HG03469 (cell line): ENCODE results near the gene TGFBRAP1.
A peak's percentile ranks its signal among the peaks of the same experiment; 100 is the strongest.

Experiments
- ATAC-seq: cut with Tn5 transposase; IDR thresholded peaks from one replicate; pipeline ENCODE4 v1.9.1; 2021; ENCODE audit warnings: mild to moderate bottlenecking, moderate library complexity, moderate number of reproducible peaks; ENCODE audit not compliant: unreplicated experiment

TGFBRAP1 gene

GRCh38 chr2:105321875-105322646 is 7.5 kb downstream of the TGFBRAP1 start:
- no peak for ATAC-seq

GRCh38 chr2:105320651-105321215 is 8.8 kb downstream of the TGFBRAP1 start:
- ATAC-seq: no peak

DNA sequence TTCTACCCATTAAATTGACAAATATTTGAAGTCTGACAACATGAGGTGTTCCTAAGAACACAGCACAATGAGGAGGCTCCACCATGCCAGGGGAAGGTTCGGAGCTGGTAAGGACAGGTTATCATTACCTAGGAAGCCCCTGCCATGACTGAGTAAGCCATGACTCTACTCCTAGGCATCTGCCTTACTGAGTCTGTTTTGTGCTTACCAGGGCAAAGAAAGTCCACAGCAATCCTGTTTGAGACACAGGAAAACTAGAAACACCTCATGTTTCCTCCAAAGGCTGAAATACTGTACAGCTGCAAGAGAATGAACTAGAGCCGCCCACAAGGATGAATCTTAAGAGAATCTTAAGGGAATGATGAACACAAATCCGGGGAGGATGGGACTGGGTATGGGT is 11.6 kb downstream of the TGFBRAP1 start:
- ATAC-seq: no peak

DNA sequence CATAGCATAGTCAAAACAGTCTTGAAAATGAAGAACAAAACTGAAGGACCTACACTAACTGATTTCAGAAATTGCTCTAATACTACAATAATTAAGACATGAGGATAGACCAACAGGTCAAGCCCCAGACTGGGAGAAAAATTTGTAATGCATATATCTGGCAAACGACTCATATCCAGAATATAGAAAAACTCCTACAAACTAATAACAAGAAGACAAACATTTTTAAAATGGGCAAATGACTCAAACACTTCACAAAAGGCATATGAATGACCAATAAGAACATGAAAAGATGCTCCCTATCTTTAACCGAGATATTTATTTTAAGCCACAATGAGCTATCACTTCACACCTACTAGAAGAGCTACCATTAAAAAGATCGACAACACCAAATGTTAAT is 14.2 kb downstream of the TGFBRAP1 start:
- ATAC-seq: peak; percentile 44

DNA sequence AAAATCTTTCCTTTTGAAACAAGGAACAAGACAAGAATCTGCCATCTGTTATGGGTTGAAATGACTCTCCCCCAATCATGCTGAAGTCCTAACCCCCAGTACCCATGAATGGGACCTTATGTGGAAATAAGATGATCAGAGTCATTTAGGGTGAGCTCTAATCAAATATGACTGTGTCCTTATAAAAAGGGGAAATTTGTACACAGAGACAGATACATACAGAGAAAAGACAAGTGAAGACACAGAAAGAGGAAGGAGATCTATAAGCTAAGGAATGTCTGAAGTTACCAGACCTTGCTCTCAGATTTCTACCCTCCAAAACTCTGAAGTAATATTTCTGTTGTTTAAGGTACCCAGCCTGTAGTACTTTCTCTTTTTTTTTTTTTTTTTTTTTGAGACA is 15.7 kb downstream of the TGFBRAP1 start:
- peak; percentile 35 for ATAC-seq

DNA sequence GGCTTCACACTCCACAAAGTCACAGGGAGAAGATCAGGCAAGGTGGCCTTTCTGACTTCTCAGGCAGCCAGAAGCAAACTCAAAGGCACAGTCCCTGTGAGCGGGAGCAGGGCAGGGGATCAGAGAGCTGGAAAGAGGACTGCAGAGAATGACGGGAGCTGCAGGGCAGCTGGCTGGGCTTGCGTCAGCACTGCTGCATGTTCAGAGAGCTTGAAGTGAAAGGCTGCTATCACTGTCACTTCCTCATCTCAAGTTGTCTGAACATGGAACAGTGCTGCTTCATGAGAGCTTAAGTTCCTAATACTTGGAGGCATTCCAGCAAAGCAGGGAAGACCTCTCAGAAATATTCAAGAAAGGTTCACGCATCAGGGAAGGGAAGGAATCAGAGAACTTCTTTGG is 20.4 kb downstream of the TGFBRAP1 start:
- no peak for ATAC-seq

DNA sequence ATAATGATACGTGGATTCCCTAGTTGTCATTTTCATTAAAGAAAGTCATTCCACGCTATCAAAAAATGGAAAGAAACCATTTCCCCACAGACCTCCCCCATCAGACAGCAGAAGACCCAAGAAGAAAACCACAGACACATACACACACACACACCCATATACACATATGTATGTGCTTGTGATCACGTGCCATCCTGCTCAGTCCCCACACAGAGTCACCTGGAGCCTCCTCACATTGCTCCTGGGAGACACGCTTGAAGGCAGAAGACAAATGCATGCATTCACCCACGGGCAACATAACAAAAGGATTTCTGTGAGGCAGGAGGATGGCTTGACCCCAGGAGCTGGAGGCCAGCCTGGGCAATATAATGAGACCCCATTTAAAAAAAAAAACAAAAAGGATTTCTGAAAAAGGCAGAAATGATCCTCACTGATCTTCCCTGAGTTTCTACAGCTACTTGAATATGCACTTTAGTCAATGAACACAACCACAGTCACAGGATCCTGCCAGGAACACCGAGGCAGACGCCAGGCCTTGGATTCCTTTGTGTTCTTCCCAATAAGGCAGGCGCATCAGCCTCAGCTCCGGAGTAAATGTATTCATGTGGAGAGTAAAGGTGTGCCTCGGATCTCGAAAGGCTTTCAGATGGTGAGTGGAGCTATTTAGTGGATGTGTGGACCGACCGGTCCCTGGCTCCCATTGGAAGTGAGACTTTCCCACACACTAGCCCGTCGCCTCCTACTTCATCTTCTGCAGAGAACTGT is 21.0 kb downstream of the TGFBRAP1 start:
- no peak for ATAC-seq

GRCh38 chr2:105307962-105308361 is 21.6 kb downstream of the TGFBRAP1 start:
- ATAC-seq: no peak

- no peak for ATAC-seq
Observed at GRCh38 chr2:105307550-105307949, 22.0 kb downstream of the TGFBRAP1 start.

- no peak for ATAC-seq
Observed at GRCh38 chr2:105307146-105307545, 22.4 kb downstream of the TGFBRAP1 start.

- no peak for ATAC-seq
Observed at GRCh38 chr2:105301646-105302045, 27.9 kb downstream of the TGFBRAP1 start.

- ATAC-seq: no peak
Observed at GRCh38 chr2:105299290-105299689, 30.2 kb downstream of the TGFBRAP1 start.

- ATAC-seq: no peak
Observed at GRCh38 chr2:105298017-105298416, 31.5 kb downstream of the TGFBRAP1 start.

DNA sequence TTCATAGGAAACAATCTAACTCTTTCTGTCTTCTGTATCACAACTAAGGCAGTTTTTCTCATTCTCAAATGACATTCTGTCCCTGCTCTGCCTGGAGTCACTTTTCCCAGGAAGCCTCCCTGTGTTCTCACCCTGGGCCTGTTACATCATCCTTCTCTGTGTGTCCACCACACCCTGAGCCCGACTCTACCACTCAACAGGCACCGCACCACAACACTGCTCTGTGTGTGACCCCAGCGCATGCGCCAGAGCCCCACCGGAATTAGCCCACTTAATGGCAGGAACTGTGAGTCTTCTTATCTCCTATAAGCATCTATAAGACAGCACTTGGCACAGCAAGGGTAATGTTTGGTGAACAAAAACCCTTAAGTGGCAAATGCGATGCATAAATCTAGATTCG is 32.3 kb downstream of the TGFBRAP1 start:
- ATAC-seq: no peak

DNA sequence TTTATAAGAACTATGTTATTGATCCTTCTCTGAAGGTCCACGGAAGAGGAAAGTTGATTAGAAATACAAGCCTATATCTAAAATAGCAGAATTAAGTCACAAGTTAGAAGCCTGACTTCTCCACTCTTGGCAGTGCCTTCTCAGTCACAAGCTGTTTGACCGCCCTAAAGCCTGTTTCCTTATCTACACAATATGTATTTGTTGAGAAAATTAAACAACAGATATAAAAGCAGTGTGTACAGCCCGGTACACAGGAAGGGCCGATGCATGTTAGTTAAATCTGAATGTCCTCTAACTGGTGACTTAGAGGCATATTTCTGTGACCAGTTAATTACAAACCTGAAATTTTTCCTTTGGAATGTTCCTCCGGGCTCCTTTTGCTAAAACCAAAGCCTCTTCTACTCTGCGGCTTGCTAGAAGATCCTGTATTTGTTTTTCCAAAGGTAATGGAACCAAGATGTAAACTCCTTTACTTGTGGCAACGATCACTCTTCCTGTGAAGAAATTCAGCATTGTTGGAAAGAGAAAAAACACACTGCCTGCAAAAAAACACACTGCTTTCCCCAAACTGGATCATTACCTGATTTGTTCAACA is 33.4 kb downstream of the TGFBRAP1 start:
- ATAC-seq: no peak

DNA sequence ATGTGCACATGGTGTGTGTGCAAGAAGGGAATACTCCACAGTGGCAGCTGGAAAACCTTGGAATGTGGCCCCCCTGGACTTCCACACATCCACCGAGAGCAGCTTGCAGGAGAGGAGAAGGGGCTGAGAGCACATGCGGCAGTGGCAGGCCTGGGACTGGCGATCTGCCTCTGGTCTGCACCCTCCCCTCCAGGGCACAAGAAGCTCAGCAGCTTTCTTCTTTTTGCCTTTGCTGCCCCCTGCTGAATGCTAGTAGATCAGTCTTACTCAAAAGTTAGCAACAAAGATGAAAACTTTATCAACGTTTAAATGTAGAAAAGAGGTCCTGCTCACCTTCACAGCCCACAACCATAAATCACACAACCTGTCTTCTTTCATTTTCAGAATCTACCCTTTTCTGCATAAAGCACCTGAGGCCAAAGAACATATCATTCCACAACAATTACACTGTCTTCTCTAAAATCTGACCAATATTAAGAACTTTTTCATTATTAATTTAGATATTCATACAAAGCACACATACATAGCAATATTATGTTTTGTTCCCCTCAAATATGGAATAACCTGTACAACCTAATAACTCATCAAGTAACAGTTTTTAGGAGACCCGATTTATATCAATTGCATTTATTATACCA is 34.6 kb downstream of the TGFBRAP1 start:
- no peak for ATAC-seq

DNA sequence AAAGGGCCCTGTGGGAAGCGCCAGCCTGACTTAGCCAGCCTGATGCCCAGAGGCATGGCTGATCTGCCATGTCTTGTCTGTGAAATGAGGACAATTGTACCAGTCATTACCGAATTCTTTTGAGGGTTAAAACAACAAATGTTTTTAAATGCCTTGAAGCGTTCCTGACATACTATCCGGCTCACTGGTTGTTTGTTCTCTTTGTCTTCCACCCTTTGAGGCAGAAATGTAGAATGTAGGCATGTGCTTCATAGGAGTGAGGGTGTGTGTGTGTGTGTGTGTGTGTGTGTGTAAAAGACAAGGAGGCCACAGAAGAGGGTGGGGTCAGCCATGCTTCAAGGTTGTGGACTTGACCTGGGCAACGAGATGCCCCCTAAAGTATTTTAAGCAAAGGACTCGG is 35.5 kb downstream of the TGFBRAP1 start:
- no peak for ATAC-seq

DNA sequence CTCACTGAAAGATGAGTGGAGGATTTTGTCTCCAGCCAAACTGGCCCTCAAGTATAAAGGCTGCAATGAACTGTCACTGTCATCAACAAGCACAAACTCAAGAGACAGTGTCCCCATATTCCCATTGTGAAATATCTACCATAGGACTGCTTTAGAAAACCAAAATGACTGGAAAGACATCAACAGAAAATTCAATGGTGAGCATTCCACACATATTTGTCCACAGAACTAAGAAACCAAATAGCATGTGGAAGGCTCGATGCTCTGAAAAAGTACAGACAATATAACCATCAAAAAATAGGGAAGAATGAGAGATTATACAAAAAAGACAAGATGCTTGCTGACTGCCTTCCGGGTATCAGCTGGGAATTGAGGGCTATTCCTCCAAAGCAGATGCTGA is 37.6 kb downstream of the TGFBRAP1 start:
- no peak for ATAC-seq

- no peak for ATAC-seq
Observed at GRCh38 chr2:105290981-105291660, 38.4 kb downstream of the TGFBRAP1 start.

DNA sequence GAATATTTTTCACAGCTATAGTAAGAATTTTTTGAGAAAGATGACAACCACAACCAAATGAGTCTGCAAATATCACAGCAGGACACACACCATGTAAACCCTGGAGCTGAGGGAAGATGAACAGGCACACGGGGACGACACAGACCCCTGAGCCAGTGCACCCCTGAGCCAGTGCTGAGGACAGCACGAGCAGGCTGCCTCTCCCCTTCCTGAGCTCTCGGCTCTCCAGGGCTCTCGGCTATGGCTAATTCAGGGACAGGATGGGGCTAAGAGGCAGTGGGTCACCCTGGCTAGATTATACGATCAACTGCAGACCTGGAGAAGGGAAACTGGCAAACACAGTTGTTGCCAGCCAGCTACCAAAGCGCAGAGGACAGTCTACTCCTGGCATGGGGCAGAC is 41.4 kb downstream of the TGFBRAP1 start:
- ATAC-seq: no peak

DNA sequence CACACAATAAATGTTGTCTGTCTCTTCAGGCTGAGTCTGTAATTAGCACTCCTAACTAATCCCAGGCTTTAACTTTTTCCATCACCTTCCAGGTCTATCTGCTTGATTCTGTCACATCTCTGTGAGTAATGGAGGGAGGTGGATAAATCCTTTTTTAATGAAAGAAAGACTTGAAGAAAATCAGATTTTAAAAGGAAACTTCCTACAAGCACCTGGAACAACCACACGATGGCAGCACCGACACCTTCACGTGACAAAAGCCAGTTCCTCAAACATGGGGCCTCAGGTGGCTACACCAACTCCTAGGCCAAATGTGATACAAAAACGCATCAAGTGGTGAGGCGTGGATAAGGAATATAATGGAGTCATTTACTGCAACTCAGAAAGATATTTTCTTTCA is 41.8 kb downstream of the TGFBRAP1 start:
- ATAC-seq: no peak
